SU-DHL-6 (cell line): Measurements from ENCODE around the gene RAB3GAP1.

Source experiments
- H2AFZ ChIP-seq: fragments of 200-600 bp; sonication (generic); 2 replicates; pipeline ENCODE4 v1.6.1; 2014; ENCODE audit warnings: low read depth, mild to moderate bottlenecking, moderate library complexity, mixed read lengths, antibody characterized with exemption, low read length; ENCODE audit not compliant: severe bottlenecking
- H3F3A ChIP-seq: fragments of 200-600 bp; shearing (Covaris generic); 2 replicates; pipeline ENCODE4 v1.6.0; 2016; ENCODE audit warnings: antibody characterized with exemption, mild to moderate bottlenecking; ENCODE audit not compliant: insufficient read depth
- H3K27ac ChIP-seq: fragments of 200-600 bp; sonication (generic); 2 replicates; pipeline ENCODE4 v1.5.1; 2016; ENCODE audit warnings: low read depth, mild to moderate bottlenecking, low read length, moderate library complexity, mixed read lengths
- H3K27me3 ChIP-seq: fragments of 200-600 bp; sonication (generic), shearing (Covaris generic); 2 replicates; pipeline ENCODE4 v1.6.0; 2014; ENCODE audit warnings: mild to moderate bottlenecking, low read length
- H3K36me3 ChIP-seq: fragments of 200-600 bp; sonication (generic); 2 replicates; pipeline ENCODE4 v1.6.1; 2014; ENCODE audit warnings: mild to moderate bottlenecking, low read length, mixed read lengths
- H3K4me2 ChIP-seq: fragments of 300-600, 200-600 bp; shearing (Covaris generic), sonication (generic); 2 replicates; pipeline ENCODE4 v1.6.0; 2014; ENCODE audit warnings: low read length, low read depth, mild to moderate bottlenecking; ENCODE audit not compliant: poor library complexity, severe bottlenecking
- H3K4me3 ChIP-seq: fragments of 200-600 bp; sonication (generic); 2 replicates; pipeline ENCODE4 v1.5.1; 2014; ENCODE audit warnings: antibody characterized with exemption, low read length, mild to moderate bottlenecking, mixed read lengths; ENCODE audit not compliant: insufficient read depth, poor library complexity, severe bottlenecking
- H3K79me2 ChIP-seq: fragments of 200-600 bp; sonication (generic); 2 replicates; pipeline ENCODE4 v1.6.1; 2014; ENCODE audit warnings: mild to moderate bottlenecking, low read length, moderate library complexity; ENCODE audit not compliant: insufficient read depth
- H3K9ac ChIP-seq: fragments of 200-600 bp; sonication (generic); 2 replicates; pipeline ENCODE4 v1.7.0; 2014; ENCODE audit warnings: mild to moderate bottlenecking, low read length
- H3K9me2 ChIP-seq: fragments of 200-600 bp; sonication (generic); replicated peaks from 2 replicates; pipeline ENCODE4 v1.6.1; 2014; ENCODE audit warnings: low read length; ENCODE audit not compliant: insufficient read depth
- H3K9me3 ChIP-seq: fragments of 200-600 bp; sonication (generic); 2 replicates; pipeline ENCODE4 v1.6.1; 2014; ENCODE audit warnings: low read length, mixed read lengths; ENCODE audit not compliant: insufficient read depth
- H4K20me1 ChIP-seq: fragments of 200-600 bp; sonication (generic); 2 replicates; pipeline ENCODE4 v1.6.1; 2014; ENCODE audit warnings: low read depth, mild to moderate bottlenecking, antibody characterized with exemption, low read length, moderate library complexity, mixed read lengths
- CTCF ChIP-seq: fragments of 200-600 bp; sonication (generic); IDR thresholded peaks from one replicate; pipeline ENCODE4 v1.5.1; 2017; ENCODE audit warnings: antibody characterized with exemption, mild to moderate bottlenecking, low read length, moderate library complexity; ENCODE audit not compliant: insufficient read depth, poor library complexity, severe bottlenecking
- EZH2phosphoT487 ChIP-seq: fragments of 200-600 bp; sonication (generic), shearing (Covaris generic); conservative IDR thresholded peaks from 2 replicates; pipeline ENCODE4 v1.6.1; 2018; ENCODE audit warnings: mild to moderate bottlenecking, antibody characterized with exemption, low read length, moderate library complexity, mixed read lengths

Gene RAB3GAP1

GRCh38 chr2:135182601-135183000, 130.5 kb downstream of the RAB3GAP1 start:
- Histone ChIP-seq H3F3A (no peaks in the 10 kb centered on the region; the same call in 1 of the 2 replicates), H3K36me3 (no peaks in the 10 kb centered on the region), H3K27ac (no peak overlapping the region), H2AFZ (no peak overlapping the region), H3K4me3 (no peak overlapping the region), H4K20me1 (no peaks in the 10 kb centered on the region), H3K79me2 (no peaks in the 10 kb centered on the region), H3K9me2 (no peaks in the 10 kb centered on the region), H3K9me3 (no peaks in the 10 kb centered on the region), H3K27me3 (no peaks in the 10 kb centered on the region), H3K4me2 (no peak overlapping the region), H3K9ac (no peak overlapping the region)
- no peak for TF ChIP-seq EZH2phosphoT487
- TF ChIP-seq CTCF, result no peak

GRCh38 chr2:135183822-135184221, 131.7 kb downstream of the RAB3GAP1 start:
- no peak overlapping the region for H3K27ac ChIP-seq
- no peaks in the 10 kb centered on the region for H4K20me1 ChIP-seq
- H3K9me3 ChIP-seq, result no peaks in the 10 kb centered on the region
- no peaks in the 10 kb centered on the region for H3K27me3 ChIP-seq
- H3K4me2 ChIP-seq, result no peak overlapping the region
- no peak overlapping the region for H3K4me3 ChIP-seq
- no peaks in the 10 kb centered on the region for H3K79me2 ChIP-seq
- TF ChIP-seq EZH2phosphoT487 (no peak), CTCF (no peak)
- H3K9ac ChIP-seq, result no peak overlapping the region
- no peak overlapping the region for H2AFZ ChIP-seq
- H3F3A ChIP-seq, result no peaks in the 10 kb centered on the region; the same call in 1 of the 2 replicates
- H3K36me3 ChIP-seq, result no peaks in the 10 kb centered on the region
- H3K9me2 ChIP-seq, result no peaks in the 10 kb centered on the region

- Histone ChIP-seq H3K27me3 (no peaks in the 10 kb centered on the region), H3K9me2 (no peaks in the 10 kb centered on the region), H3K9ac (no peak overlapping the region), H3K27ac (no peak overlapping the region), H3F3A (peaks cover 6% of the 10 kb centered on the region), H2AFZ (no peak overlapping the region), H4K20me1 (no peaks in the 10 kb centered on the region), H3K4me3 (no peak overlapping the region), H3K9me3 (no peaks in the 10 kb centered on the region), H3K36me3 (0 out of 2 replicates have a peak, but pooled peaks cover 3% of the 10 kb centered on the region), H3K79me2 (no peaks in the 10 kb centered on the region), H3K4me2 (no peak overlapping the region)
- TF ChIP-seq CTCF (no peak), EZH2phosphoT487 (no peak)
These were observed 134.0 kb downstream of the RAB3GAP1 start for GRCh38 chr2:135186054-135186453.
